ENCODE data around the gene COMT.

The COMT gene

DNA sequence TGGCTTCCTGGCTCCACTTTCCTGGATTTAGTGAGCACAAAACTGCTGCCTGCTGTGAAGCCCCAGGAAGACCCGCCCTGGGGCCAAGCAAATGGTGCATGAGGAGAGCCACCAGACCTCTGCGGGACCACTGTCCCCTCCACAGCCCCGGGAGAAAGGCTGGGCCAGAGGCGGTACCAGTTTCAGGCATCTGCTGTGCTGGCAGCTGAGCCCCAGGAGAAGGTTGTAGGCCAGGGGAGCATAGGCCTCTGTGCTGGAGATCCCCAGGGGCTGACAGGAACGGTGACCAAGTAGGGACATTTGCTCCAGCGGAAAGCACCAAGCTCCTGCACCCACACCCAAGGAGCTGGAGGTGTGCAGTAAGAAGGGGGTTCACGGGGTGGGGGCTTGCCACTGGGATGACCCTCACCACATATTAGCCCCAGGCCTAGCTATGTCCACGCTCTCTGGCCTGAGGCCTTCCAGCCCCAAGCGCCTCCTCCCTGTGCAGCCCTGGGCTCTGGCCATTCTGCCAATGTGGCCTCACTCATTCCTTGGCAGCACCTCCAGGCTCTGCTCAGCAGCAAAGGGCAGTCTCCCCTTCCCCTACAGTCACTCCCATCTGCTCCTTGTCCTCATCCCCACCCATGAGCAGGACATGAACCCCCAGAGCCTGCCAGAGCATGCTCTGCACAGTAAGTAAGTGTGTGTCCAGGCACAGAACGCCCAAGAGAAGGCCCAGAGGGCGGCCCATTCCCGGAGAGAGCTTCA, 24.0 kb upstream of the COMT start:
- Histone ChIP-seq H3K4me3 (ENCODE audit: low read length, poor library complexity, severe bottlenecking) (no peak overlapping the region), H4K20me1 (ENCODE audit: insufficient read depth, low read length, poor library complexity, severe bottlenecking) (no peaks in the 10 kb centered on the region), H3F3A (ENCODE audit: low read depth) (no peaks in the 10 kb centered on the region), H3K36me3 (ENCODE audit: insufficient read depth, low read length) (peaks cover 28% of the 10 kb centered on the region; the same call in 1 of the 2 replicates), H3K4me1 (ENCODE audit: insufficient read depth, low read length, poor library complexity, severe bottlenecking) (no peaks in the 10 kb centered on the region), H3K9ac (ENCODE audit: low read depth, low read length, poor library complexity, severe bottlenecking) (no peak overlapping the region), H3K4me2 (ENCODE audit: low read depth, low read length, poor library complexity, severe bottlenecking) (no peak overlapping the region), H2AFZ (ENCODE audit: low read length) (no peak overlapping the region), H3K79me2 (ENCODE audit: insufficient read depth, low read length) (no peaks in the 10 kb centered on the region), H3K27me3 (ENCODE audit: insufficient read depth, low read length, poor library complexity, severe bottlenecking) (no peaks in the 10 kb centered on the region), H3K9me2 (replicated peaks; ENCODE audit: low read depth, low read length) (no peaks in the 10 kb centered on the region), H3K9me3 (ENCODE audit: insufficient read depth, low read depth, low read length) (no peaks in the 10 kb centered on the region)
- TF ChIP-seq, protein P1, sequence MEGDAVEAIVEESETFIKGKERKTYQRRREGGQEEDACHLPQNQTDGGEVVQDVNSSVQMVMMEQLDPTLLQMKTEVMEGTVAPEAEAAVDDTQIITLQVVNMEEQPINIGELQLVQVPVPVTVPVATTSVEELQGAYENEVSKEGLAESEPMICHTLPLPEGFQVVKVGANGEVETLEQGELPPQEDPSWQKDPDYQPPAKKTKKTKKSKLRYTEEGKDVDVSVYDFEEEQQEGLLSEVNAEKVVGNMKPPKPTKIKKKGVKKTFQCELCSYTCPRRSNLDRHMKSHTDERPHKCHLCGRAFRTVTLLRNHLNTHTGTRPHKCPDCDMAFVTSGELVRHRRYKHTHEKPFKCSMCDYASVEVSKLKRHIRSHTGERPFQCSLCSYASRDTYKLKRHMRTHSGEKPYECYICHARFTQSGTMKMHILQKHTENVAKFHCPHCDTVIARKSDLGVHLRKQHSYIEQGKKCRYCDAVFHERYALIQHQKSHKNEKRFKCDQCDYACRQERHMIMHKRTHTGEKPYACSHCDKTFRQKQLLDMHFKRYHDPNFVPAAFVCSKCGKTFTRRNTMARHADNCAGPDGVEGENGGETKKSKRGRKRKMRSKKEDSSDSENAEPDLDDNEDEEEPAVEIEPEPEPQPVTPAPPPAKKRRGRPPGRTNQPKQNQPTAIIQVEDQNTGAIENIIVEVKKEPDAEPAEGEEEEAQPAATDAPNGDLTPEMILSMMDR (conservative IDR thresholded peaks at IDR 0.05; ENCODE audit: low read length), result no peak
- no peak for TF ChIP-seq EZH2phosphoT487 (IDR thresholded peaks at IDR 0.05; ENCODE audit: borderline replicate concordance)

DNA sequence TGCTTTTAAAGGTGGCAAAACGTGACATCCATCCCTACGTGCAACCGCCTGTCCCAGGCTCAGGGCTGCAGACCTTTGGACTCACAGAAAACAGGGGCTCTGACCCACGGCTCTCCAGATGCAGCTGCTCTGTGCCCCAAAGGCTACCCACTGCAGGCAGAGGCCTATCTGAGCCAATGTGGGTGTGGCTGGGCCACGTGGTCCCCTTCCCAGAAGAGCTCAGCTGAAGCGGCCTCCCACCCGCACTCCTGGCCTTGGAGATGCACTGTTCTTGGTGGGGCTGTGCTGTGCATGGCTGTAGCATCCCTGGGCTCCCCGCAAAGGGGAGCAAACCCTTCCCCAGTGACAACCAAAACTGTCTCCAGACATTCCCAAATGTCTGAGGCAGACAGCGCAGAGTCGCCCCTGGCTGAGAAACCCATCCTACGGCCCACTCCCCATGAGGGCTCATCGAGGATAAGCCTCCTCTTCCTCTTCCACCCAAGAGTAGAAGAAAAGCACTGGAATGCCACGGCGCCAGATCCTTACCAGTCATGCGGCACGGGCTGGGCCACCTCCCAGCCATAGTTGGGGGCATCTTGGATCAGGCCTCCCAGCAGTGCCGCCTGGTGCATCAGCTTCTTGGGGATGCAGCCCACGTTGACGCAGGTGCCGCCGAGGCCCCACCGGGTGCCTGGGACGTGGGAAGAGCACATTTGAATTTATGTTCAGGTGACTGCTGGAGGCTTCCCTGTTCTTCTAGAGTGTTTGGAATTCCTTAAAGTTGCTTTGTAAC, 23.1 kb upstream of the COMT start:
- H2AFZ ChIP-seq (ENCODE audit: low read length), result no peak overlapping the region
- no peaks in the 10 kb centered on the region for H4K20me1 ChIP-seq (ENCODE audit: insufficient read depth, low read length, poor library complexity, severe bottlenecking)
- peaks cover 22% of the 10 kb centered on the region; the same call in 1 of the 2 replicates for H3K36me3 ChIP-seq (ENCODE audit: insufficient read depth, low read length)
- H3F3A ChIP-seq (ENCODE audit: low read depth), result no peaks in the 10 kb centered on the region
- no peaks in the 10 kb centered on the region for H3K9me3 ChIP-seq (ENCODE audit: insufficient read depth, low read depth, low read length)
- no peaks in the 10 kb centered on the region for H3K27me3 ChIP-seq (ENCODE audit: insufficient read depth, low read length, poor library complexity, severe bottlenecking)
- no peak for TF ChIP-seq EZH2phosphoT487 (IDR thresholded peaks at IDR 0.05; ENCODE audit: borderline replicate concordance)
- H3K9me2 ChIP-seq (replicated peaks; ENCODE audit: low read depth, low read length), result no peaks in the 10 kb centered on the region
- H3K4me2 ChIP-seq (ENCODE audit: low read depth, low read length, poor library complexity, severe bottlenecking), result no peak overlapping the region
- H3K4me3 ChIP-seq (ENCODE audit: low read length, poor library complexity, severe bottlenecking), result no peak overlapping the region
- no peaks in the 10 kb centered on the region for H3K4me1 ChIP-seq (ENCODE audit: insufficient read depth, low read length, poor library complexity, severe bottlenecking)
- H3K79me2 ChIP-seq (ENCODE audit: insufficient read depth, low read length), result no peaks in the 10 kb centered on the region
- no peak overlapping the region for H3K9ac ChIP-seq (ENCODE audit: low read depth, low read length, poor library complexity, severe bottlenecking)

DNA sequence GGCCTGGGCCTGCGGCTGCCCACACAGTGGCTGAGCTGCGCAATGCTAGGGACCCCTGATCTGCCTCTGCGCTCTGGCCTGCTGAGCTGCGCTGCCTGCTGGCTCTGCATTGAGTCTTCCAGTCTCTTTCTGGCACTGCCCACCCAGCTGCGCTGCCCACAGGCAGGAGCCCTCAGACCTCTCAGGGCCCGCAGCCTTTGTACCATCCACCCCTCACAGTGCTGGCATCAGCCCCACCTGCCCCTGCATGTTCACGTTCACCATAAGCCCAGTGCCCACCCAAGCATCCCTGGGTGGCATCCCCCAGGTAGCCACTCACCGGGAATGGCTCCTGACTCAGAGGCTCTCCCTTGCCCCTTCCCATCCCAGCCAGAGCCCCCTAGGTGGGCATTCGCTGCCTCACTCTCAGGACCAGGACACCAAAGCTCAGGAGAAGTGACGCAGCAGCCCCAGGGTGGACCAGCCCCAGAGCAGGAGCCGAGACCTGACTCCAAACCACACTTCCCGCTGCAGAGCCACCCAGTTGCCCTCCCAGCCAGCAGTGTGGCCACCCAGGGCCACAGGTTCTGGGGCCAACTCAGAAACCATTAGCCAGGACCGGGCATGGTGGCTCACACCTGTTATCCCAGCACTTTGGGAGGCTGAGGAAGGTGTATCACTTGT, 21.7 kb upstream of the COMT start:
- Histone ChIP-seq H3K9me2 (replicated peaks; ENCODE audit: low read depth, low read length) (no peaks in the 10 kb centered on the region), H3K27me3 (ENCODE audit: insufficient read depth, low read length, poor library complexity, severe bottlenecking) (no peaks in the 10 kb centered on the region), H3K79me2 (ENCODE audit: insufficient read depth, low read length) (no peaks in the 10 kb centered on the region), H3K9ac (ENCODE audit: low read depth, low read length, poor library complexity, severe bottlenecking) (no peak overlapping the region), H4K20me1 (ENCODE audit: insufficient read depth, low read length, poor library complexity, severe bottlenecking) (no peaks in the 10 kb centered on the region), H3F3A (ENCODE audit: low read depth) (no peaks in the 10 kb centered on the region), H3K4me2 (ENCODE audit: low read depth, low read length, poor library complexity, severe bottlenecking) (no peak overlapping the region), H3K4me1 (ENCODE audit: insufficient read depth, low read length, poor library complexity, severe bottlenecking) (no peaks in the 10 kb centered on the region), H3K36me3 (ENCODE audit: insufficient read depth, low read length) (peaks cover 9% of the 10 kb centered on the region; the same call in 1 of the 2 replicates), H3K9me3 (ENCODE audit: insufficient read depth, low read depth, low read length) (no peaks in the 10 kb centered on the region), H3K4me3 (ENCODE audit: low read length, poor library complexity, severe bottlenecking) (no peak overlapping the region), H2AFZ (ENCODE audit: low read length) (no peak overlapping the region)
- TF ChIP-seq, protein P1 (conservative IDR thresholded peaks at IDR 0.05; ENCODE audit: low read length), result no peak
- no peak for TF ChIP-seq EZH2phosphoT487 (IDR thresholded peaks at IDR 0.05; ENCODE audit: borderline replicate concordance)

Measured in Loucy (cell line).